Uterus (tissue), 2 donors: ENCODE data around the gene PCDHGA7.

Experiments used
- CTCF ChIP-seq, 4 experiments: fragments of 200-600 bp in 2 of 4; fragments of 450-650 bp in 2 of 4; sonication (generic) in 2 of 4; IDR thresholded peaks; one replicate each; pipeline ENCODE4 v1.5.1; 2016 to 2019; ENCODE audit warnings: antibody characterized with exemption in 4 of 4, mild to moderate bottlenecking in 2 of 4, moderate library complexity in 1 of 4
- POLR2A ChIP-seq, 2 donors: fragments of 450-650 bp; IDR thresholded peaks; one replicate each; pipeline ENCODE4 v1.6.1; 2016; ENCODE audit warnings: antibody characterized with exemption in 2 of 2, mild to moderate bottlenecking in 1 of 2, moderate library complexity in 1 of 2

- no peak for TF ChIP-seq CTCF (IDR thresholded peaks at IDR 0.05)
- no peak for TF ChIP-seq POLR2A (IDR thresholded peaks at IDR 0.05)
These were observed 17.2 kb downstream of the PCDHGA7 start for GRCh38 chr5:141399555-141400258.
